AG08395 (cell line): ENCODE measurements around the gene YJEFN3.

ENCODE experiments used
- DNase-seq: peaks from one replicate; pipeline ENCODE4 v3.0.0; 2012; ENCODE audit warnings: mixed read lengths, low spot score

YJEFN3 gene

DNA sequence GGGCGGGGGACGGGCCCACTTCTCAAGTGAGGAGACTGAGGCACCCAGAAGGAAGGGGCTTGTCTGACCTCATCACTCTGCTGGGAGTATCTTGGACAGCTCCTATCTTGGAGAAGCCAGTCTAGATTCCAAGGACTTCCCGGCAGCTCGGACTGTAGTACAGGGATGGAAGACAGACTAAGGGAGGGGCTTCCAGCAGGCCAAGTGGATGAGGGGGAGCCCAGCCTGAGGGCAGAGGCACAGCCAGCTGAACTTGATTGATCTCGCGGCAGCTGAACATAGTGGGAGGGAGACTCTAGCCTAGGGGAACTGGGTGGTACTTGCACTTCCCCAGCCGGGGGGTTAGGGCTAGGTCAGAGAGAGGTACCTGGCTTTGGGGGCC is 10.1 kb downstream of the YJEFN3 start:
- DNase-seq: no peak

DNA sequence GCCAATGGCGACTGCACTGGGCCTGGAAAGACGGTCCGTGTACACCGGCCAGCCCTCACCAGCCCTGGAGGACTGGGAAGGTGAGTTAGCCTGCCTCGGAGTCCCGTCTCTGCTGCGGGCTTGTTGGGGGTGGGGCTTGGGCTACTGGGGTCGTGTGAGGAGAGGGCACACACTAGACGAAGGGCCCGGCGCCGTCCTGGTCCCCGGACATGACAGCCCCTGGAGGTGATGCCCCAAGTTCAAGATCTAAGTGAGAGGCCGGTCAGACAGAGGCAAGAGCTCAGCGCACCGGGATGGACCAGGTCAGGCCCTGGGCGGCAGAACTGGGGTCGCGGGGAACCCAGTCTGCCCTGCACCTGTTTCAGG is 11.0 kb downstream of the YJEFN3 start:
- no peak for DNase-seq

DNA sequence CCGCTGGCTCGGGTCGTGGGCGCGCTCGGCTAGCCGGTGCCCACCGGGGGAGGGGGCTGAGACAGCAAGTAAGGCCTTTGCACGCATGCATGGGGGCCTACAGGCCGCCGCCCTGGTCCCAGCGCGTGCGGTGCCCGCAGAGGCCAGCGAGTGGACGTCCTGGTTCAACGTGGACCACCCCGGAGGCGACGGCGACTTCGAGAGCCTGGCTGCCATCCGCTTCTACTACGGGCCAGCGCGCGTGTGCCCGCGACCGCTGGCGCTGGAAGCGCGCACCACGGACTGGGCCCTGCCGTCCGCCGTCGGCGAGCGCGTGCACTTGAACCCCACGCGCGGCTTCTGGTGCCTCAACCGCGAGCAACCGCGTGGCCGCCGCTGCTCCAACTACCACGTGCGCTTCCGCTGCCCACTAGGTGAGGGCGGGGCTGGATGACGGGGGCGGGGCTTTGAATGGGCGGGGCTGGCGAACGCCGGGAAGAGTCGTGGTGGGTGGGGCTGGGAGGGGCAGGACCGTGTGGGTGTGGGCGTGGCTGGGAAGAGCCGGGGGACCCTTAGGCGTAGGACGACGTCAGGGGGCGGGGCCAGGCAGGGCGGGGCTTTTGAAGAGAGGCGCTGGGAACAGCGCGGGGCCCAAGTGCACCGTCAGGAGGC is 11.5 kb downstream of the YJEFN3 start:
- peak; percentile 64 for DNase-seq

DNA sequence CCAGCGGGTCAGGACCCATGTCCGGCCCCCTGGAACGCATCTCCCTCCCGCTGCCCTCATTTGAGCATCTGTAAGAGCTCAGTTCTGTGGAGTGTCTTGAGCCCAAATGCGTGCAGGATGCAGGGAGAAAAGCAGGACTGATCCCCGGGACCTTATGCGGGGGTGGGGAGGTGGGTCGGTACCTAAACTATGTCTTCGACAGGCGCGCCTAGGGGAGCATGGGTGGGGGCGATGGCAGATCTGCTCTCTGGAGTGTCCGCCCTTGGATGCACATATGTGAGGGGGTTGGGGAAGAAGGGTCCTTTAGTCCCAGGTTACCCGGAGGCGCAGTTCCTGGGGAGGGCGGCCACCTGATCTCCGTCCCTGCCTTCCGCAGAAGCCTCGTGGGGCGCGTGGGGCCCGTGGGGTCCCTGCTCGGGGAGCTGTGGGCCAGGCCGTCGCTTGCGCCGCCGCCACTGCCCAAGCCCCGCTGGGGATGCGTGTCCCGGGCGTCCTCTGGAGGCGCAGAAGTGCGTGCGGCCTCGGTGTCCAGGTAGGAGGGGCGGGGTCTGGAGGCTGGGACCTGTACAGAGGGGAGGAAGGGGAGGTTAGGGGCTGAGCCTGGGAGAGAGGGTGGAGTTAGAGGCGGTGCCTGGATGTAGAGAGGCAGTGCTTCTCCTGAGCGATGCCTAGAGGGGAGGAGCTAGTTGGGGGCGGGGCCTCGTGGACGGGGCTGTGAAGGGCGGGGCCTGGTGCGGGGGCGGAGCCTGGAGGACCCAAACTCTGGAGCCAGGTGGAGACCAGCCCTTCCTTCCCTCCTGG is 12.2 kb downstream of the YJEFN3 start:
- peak; percentile 66 for DNase-seq

DNA sequence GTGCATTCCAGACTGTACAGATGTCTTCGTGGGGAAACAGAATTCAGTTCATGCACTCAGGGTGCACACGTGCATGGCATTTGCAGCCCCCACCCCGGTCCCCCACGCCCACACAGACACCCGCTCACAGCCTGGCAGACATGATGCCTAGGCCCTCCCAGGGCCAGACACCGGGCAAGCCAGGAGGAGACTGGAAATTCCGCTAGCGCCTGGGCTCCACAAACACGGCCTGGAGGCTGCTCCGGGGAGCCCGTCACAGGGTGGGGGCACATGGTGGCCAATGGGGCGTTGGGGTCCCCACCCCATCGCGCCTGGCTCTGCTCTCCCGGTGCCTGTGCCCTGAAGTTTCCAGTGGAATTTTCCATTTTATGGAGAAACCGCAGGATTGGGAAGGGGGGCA is 12.9 kb downstream of the YJEFN3 start:
- DNase-seq: no peak

DNA sequence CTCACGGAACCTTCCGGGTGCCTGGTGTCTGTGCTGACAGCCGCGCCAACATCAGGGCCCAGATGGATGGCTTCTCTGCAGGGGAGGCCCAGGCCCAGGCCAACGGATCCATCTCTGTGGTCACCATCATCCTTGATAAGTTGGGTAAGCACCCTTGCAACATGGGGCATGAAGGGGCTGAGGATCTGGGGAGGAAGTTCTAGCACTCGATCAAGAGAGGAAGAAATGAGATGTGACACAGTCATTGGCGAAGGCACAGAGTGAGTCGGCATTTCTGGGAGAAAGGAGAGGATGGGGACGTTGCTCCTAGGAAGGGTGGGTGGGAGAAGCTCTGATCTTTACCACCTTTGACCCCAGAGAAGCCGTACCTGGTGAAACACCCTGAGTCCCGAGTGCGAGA is 13.8 kb downstream of the YJEFN3 start:
- no peak for DNase-seq

DNA sequence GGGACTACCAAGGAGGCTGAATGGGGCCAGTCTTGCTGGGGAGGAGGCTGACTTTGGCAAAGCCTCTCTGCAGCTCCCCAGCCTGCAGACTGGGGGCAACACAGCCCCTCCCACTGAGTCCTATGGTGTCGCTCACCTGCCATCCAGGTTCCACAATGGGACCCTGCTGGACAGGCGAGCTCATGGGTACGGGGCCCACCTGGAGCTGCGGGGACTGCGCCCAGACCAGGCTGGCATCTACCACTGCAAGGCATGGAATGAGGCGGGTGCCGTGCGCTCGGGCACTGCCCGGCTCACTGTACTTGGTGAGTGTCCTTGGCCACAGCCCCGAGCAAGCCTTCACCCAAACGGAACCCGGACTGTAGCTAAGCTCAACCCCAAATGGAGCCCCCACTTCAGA is 14.4 kb downstream of the YJEFN3 start:
- no peak for DNase-seq

DNA sequence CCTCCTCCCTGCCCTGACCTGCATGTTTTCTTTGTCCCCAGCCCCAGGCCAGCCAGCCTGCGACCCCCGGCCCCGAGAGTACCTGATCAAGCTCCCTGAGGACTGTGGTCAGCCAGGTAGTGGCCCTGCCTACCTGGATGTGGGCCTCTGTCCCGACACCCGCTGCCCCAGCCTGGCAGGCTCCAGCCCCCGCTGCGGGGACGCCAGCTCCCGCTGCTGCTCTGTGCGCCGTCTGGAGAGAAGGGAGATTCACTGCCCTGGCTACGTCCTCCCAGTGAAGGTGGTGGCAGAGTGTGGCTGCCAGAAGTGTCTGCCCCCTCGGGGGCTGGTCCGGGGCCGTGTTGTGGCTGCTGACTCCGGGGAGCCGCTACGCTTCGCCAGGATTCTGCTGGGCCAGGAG is 14.9 kb downstream of the YJEFN3 start:
- no peak for DNase-seq

DNA sequence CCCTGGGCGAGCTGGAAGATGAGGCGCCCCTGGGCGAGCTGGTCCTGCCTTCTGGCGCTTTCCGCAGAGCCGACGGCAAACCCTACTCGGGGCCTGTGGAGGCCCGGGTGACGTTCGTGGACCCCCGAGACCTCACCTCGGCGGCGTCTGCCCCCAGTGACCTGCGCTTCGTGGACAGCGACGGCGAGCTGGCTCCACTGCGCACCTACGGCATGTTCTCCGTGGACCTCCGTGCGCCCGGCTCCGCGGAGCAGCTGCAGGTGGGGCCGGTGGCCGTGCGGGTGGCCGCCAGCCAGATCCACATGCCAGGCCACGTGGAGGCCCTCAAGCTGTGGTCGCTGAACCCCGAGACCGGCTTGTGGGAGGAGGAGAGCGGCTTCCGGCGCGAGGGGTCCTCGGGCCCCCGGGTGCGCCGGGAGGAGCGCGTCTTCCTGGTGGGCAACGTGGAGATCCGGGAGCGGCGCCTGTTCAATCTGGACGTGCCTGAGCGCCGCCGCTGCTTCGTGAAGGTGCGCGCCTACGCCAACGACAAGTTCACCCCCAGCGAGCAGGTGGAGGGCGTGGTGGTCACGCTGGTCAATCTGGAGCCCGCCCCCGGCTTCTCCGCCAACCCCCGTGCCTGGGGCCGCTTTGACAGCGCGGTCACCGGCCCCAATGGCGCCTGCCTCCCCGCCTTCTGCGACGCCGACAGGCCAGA is 15.7 kb downstream of the YJEFN3 start:
- no peak for DNase-seq

DNA sequence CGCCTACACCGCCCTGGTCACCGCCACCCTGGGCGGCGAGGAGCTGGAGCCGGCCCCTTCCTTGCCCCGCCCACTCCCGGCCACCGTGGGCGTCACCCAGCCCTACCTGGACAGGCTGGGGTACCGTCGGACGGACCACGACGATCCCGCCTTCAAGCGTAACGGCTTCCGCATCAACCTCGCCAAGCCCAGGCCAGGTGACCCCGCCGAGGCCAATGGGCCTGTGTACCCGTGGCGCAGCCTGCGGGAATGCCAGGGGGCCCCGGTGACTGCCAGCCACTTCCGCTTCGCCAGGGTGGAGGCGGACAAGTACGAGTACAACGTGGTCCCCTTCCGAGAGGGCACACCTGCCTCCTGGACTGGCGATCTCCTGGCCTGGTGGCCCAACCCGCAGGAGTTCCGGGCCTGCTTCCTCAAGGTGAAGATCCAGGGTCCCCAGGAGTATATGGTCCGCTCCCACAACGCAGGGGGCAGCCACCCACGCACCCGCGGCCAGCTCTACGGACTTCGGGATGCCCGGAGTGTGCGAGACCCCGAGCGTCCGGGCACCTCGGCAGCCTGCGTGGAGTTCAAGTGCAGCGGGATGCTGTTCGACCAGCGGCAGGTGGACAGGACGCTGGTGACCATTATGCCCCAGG is 16.4 kb downstream of the YJEFN3 start:
- DNase-seq: no peak

DNA sequence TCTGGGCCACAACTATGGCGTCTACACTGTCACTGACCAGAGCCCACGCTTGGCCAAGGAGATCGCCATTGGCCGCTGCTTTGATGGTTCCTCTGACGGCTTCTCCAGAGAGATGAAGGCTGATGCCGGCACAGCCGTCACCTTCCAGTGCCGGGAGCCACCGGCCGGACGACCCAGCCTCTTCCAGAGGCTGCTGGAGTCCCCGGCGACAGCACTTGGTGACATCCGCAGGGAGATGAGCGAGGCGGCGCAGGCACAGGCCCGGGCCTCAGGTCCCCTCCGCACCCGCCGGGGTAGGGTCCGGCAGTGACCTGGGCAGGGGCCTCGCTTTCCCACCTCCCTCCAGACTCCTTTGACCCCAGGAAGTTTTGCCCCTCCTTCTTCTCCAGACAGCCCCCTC is 17.0 kb downstream of the YJEFN3 start:
- DNase-seq: no peak

DNA sequence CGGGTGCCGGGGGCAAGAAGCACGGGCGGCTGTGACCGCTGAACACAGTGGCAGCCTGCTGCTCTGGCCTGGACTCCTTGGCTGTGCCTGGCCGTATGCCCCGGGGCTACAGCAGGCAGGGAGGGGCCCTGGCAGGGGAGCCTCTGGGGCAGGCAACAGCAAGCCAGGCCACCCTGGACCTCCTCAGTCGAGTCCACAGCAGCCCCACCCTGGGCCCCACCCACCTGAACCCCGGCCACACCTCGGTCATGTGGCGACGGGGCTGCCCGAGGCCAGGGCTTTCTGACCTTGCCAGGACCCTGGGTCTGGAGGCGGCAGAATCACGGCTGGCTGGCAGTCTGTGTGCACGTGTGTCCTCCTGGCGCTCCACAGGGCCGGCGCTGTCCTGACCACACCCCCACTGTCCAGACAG is 18.0 kb downstream of the YJEFN3 start:
- no peak for DNase-seq

DNA sequence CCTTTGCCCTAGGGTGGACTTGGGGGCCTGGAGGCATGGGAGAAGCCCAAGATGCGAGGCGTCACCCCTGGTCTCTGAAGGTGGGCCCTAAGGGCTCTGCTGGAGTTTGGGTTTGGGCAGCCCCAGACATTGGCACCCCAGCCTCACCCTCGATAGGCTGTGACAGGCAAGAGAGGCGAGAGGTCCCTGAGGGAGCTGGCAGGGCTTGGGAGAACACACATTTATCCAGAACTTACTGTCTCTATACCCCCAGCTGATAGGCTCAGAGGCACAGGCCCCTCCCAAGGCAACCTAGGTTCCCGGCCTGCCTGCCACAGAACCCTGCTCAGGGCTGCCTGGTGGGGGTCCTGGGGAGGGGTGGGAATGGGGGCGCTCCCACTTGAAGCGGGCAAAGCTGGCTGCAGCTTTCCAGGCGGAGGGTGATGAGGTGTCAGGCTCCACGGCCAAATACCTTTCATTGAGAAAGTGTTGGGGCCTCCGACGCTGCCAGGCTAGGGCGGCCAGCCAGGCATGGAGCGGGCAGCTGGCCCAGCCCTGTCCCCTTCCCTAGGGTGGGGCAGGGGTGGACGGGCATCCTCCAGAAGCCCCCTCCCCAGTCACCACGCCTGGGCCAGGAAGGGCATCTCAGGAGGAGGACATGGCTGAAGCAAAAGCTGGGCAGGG is 19.1 kb downstream of the YJEFN3 start:
- no peak for DNase-seq

DNA sequence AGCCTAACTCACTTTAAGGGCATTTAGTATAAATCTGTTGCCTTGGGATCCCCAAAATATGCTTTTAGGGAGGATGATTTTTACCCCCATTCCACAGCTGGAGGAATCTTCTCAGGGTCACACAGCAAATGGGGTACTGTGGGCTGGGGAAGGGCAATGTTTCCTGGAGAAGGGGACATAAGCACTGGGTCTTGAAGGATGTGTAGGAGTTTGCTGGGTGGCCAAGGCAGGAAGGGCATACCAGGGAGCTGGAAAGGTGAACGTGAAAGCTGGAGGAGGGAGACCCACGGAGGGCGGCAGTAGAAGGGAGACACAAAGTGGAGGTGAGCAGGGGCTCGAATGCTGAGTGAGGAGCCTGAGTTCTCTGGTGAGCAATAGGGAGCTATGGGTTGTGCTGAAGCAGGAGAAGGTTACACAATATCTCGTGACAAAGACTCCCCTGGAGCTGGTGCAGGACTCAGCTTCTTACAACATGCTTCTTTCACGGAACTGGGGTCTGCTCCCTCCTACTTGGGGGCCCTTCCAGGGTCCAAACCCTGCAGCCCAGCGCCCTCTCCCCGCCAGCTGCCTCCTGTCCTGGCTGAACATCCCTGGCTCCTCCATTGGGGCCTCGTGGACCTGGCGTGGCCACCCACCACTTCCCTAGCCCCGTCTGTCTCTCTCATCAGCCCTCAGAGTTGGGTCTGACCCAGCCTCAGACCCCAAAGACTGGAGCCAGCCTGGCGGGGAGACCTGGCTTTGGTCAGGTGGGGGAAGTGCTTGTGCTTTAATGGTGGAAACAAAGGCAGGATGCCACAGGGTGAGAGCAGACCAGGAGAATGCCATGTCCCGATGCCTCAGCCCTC is 20.4 kb downstream of the YJEFN3 start:
- no peak for DNase-seq

DNA sequence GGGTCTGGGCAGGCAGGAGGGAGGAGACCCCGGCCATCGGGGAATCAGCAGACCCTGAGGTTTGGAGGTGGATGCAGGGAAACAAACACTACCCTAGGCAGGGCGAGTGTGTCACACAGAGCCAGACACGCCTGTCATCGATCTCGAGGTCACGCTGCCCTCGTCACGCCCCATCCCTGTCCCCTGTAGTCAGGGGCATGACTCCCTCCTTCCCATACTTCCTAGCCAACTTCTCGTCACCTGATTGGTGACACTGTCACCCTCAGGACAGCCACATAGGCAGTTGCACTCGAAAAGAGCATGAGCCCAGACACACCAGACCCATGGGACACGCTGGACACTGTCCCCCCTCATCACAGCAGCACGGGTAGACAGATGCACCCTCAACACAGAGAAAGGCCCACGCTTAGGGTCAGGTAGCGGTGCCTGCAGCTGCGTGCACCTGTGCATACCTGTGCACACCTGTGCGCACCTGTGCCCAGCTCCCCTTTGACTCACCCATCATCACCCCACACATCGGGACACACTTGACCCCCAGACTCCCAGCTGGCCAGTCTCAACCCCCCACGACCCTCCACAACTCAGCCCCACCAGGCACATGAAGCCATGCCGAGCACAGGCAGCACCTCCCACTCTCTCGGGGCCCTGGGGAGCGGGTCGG is 21.2 kb downstream of the YJEFN3 start:
- DNase-seq: no peak

DNA sequence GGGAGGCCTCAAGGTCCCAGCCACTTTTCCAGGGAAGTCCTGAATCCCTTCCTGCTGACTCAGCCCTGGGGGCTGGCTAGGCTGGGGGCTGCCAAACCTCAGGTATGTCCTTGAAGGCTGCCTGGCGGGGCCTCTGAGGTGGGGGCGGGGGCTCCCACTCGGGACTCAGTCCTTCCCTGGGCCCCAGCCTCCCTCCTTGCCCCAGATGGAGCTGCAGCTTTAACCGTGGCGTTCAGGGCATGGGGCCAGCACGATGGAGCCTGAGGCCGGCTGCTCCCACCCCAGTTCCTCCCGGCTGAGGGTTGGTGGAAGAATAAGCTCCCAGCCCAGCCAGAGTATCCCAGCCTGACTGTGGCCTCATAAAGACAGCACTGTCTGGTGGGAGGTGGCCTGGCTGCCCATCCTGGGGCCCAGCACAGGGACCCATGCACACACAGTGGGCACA is 21.8 kb downstream of the YJEFN3 start:
- DNase-seq: peak; percentile 40

DNA sequence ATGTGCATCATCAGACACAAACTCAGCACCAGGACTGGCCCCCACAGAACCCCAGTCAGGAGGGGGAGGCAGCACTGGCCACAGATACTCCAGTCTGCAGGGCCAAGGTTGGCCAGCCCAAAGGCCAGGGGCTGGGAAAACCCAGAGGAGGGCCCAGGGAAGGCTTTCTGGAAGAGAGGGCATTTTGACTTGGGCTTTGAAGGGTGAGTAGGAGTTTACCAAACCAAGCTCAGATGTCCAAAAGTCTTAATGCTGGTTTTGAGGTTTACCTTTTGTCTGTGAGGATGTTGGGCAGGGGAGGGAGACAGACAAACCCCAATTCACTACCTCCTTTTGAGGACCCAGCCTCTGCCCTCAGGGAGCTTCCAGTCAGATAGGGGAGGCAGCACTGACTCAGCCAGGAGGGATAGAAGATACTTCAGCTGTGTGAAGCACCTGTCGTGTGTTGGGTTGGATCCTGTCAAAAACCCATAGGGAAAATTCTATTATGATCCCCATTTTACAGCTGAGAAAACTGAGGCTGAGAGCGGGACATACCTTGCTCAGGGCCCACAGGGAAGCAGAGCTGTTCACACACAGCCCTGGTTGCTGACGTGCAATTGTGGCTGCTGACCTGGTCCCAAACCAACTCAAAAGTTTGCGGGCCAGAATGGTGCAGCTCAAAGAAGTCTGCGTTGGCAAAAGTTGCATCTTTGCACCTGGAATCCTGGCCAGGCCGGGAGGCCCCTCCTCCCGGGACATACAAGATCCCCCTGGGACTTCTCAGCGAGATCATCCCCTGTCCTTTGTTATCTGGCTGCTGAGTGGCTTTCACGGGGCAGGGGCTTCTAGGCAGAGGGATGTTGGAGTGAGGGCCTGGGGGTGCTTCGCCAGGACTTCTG is 22.5 kb downstream of the YJEFN3 start:
- DNase-seq: no peak

DNA sequence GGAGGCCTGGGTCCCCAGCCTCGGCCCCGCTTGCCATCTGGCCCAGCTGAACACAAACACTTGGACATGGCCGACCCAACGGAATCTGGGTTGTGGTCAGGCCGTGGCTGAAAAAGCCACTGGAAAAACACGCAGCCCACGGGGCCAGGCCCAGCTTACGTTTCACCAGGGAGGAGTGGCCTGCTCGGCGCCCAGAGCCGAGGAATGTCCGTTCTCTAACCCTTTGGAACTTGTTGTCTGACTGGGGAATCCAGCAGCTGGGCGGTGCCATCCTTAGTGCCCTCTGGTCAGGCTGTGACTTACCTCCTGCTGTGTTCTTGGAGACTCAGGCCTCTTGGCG is 23.1 kb downstream of the YJEFN3 start:
- peak; percentile 48 for DNase-seq

DNA sequence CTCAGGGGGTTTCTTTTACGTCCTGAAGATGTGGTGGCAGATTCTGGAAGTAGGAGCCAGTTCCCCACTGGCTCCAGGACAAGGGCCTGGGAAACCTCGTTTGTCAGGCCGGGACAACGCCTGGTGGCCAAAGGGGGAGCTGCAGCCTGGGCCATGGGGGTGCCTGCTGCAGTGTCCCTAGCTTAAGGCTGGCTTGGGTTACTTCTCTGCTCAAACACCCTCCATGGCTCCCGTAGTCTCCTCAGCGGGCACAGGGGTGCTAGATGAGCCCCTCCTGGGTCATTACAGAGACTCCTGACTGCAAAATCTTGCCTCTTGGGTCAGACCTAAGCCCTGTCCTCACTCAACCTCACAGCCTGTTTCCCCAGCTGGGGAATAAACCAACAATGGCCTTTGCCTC is 24.1 kb downstream of the YJEFN3 start:
- DNase-seq: peak; percentile 73

DNA sequence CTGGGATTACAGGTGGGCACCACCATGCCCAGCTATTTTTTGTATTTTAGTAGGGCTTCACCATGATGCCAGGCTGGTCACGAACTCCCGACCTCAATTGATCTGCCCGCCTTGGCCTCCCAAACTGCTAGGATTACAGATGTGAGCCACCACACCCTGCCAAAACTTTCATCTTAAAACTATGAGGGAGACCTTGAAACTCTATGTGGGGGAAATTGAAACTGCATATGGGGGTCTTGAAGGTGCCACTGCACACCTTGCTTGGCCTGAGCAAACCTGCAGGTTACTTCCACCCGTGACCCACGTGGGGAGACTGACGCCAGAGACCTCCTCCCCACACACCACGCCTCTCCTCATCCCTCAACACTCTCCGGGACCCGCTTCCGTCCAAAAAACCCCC is 25.0 kb downstream of the YJEFN3 start:
- DNase-seq: no peak
